ENCODE measurements around the gene INF2. TPM values are rescaled to one million over a fixed set of nuclear protein-coding genes. Genes with fewer than 3 reads are reported as not detected.

The INF2 gene
- total and polyA plus RNA-seq, 2 donors (not counting 3 experiments of a cell fraction or from before 2014, with no cell fraction given): 55.3 to 124 TPM

DNA sequence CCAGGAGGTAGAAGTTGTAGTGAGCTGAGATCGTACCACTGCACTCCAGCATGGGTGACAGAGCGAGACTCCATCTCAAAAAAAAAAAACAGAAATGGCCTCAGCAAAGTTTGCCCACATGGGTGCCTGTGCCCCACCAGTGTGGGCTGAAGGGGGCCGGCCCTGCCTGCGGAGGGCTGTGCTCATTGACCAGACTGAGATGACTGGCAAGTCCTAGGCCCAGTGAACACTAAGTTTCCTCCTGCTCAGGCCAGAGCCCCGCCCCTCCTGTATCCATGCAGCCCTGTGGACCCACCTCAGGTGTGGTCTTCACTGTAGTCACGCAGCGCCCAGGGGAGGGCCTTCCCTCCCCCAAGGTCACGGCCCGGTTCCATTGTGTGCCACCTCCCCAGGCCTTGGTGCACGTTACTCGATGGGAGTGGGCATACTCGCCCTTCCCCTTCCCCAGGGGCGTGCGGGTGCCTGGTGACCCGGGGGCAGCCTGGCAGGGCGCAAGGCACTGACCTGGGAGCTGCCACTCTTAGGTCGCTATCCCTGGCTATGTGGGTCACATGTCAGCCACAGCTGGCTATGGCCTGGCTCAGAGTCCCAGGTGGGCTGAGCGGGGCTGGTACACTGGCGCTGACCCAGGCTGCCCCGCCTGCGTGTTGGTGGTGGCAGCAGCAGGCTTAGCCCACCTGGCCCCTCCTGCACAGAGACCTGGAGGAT lies 16.1 kb downstream of the INF2 start:
- CTCF ChIA-PET: interaction anchor here (0.8 to 2.2 kb wide), 4 partner anchors 11 to 50 kb away, joined by 3 to 5 read pairs (median 4); no protein-coding TSS in a partner anchor

More for the DNA sequence above, 16.1 kb downstream of the INF2 start:
- Histone ChIP-seq H3K4me3 (replicated peaks in 1 of 3; ENCODE audit: insufficient read depth in 1 of 3, low read depth in 1 of 3, low read length in 3 of 3) (no peak overlapping the region), H2AFZ (ENCODE audit: low read depth, low read length) (no peak overlapping the region), H3K4me1 (ENCODE audit: control insufficient read depth, extremely low read depth, insufficient read depth, low read length) (no peaks in the 10 kb centered on the region), H3K9me1 (replicated peaks; ENCODE audit: control insufficient read depth, extremely low read depth, insufficient read depth, low read length) (no peaks in the 10 kb centered on the region), H3K36me3 (ENCODE audit: control insufficient read depth in 2 of 2, extremely low read depth in 1 of 2, insufficient read depth in 2 of 2, low read length in 2 of 2) (peaks cover 11 to 25% of the 10 kb centered on the region in 2 experiments), H3K79me2 (ENCODE audit: control insufficient read depth, insufficient read depth, low read length) (peaks cover 4% of the 10 kb centered on the region), H3K27ac (ENCODE audit: insufficient read depth, low read depth, low read length) (no peak overlapping the region), H3K4me2 (ENCODE audit: insufficient read depth, low read length) (no peak overlapping the region), H4K20me1 (replicated peaks; ENCODE audit: control insufficient read depth, extremely low read depth, insufficient read depth, low read length) (no peaks in the 10 kb centered on the region), H3K9me3 (replicated peaks; ENCODE audit: control insufficient read depth, insufficient read depth, low read length) (no peaks in the 10 kb centered on the region), H3K9ac (replicated peaks; ENCODE audit: extremely low read depth, insufficient read depth, low read length) (no peak overlapping the region), H3K27me3 (ENCODE audit: control insufficient read depth in 2 of 2, insufficient read depth in 2 of 2, low read length in 2 of 2) (no peaks in the 10 kb centered on the region)
- no peak for DNase-seq (ENCODE audit: low read depth, low spot score)
- intact Hi-C loops (cut with micrococcal nuclease): no loop called here
- dilution Hi-C loops (cut with MboI; ENCODE audit: extremely low pct_ligation_motif_present, low sequenced_read_pairs): no loop called here
- FAIRE-seq: no peak
- TF ChIP-seq FOS (IDR thresholded peaks at IDR 0.05; ENCODE audit: borderline replicate concordance, insufficient read depth, low read length) (no peak), POLR2A (IDR thresholded peaks at IDR 0.05; ENCODE audit: low read depth, low read length) (no peak), EZH2 (IDR thresholded peaks at IDR 0.05; ENCODE audit: borderline replicate concordance, low read depth, low read length, severe bottlenecking) (no peak), MYC (IDR thresholded peaks at IDR 0.05; ENCODE audit: low read depth, low read length) (no peak), POLR2AphosphoS5 (IDR thresholded peaks at IDR 0.05; ENCODE audit: insufficient read depth, low read depth, low read length) (no peak), CTCF (IDR thresholded peaks at IDR 0.05; ENCODE audit: extremely low read depth in 1 of 2, insufficient read depth in 1 of 2, low read depth in 1 of 2, low read length in 2 of 2) (no peak), JUN (IDR thresholded peaks at IDR 0.05; ENCODE audit: borderline replicate concordance, insufficient read depth, insufficient read length, low read depth) (no peak), GATA2 (IDR thresholded peaks at IDR 0.05; ENCODE audit: insufficient read depth, insufficient read length, low read depth, low read length) (no peak)
- TF ChIP-seq, protein P1, sequence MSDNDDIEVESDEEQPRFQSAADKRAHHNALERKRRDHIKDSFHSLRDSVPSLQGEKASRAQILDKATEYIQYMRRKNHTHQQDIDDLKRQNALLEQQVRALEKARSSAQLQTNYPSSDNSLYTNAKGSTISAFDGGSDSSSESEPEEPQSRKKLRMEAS (IDR thresholded peaks at IDR 0.05; ENCODE audit: insufficient read depth, insufficient read length): no peak
- POLR2A ChIA-PET: no interaction called here
- BruUV-seq (replicated peaks): no TSS peak

Data from endothelial cell of umbilical vein (primary cell).